A549 (cell line): ENCODE data around the gene SRGN. TPM values are rescaled to one million over a fixed set of nuclear protein-coding genes. Genes with fewer than 3 reads are reported as not detected.

ENCODE experiments used
- ATAC-seq, 2 experiments: fragments of 200-7000 bp in 1 of 2; fragments of >200 bp in 1 of 2; cut with Nextera tagmentation in 1 of 2; cut with Tn5 transposase in 1 of 2; 3 replicates each; pipeline versions ENCODE4 v1.8.0 to v1.9.1; 2018 to 2020; ENCODE audit warnings: mild to moderate bottlenecking in 1 of 2, moderate library complexity in 1 of 2
- CTCF ChIA-PET: fragments of 300-600 bp; sonication (Branson Sonifier 250); formaldehyde crosslinking; extraction: SDS; loops from one replicate; lab custom pipeline; 2021; ENCODE audit warnings: antibody characterized with exemption, inconsistent platforms; lab: Yijun Ruan, JAX
- POLR2A ChIA-PET: fragments of 350-600 bp; formaldehyde crosslinking; extraction: SDS; loops from one replicate; lab custom pipeline; 2021; ENCODE audit warnings: antibody characterized with exemption, inconsistent platforms; lab: Yijun Ruan, JAX
- DNase-seq, 2 experiments: peaks; one replicate each; pipeline versions ENCODE4 v3.0.0 to v3.0.0-alpha.2; 2011 to 2016; ENCODE audit warnings: low read depth in 1 of 2, low spot score in 1 of 2
- FAIRE-seq: peaks from 2 replicates; lab custom pipeline; 2011; peaks lifted over from hg19 to GRCh38; lab: Jason Lieb, UNC
- H3K27ac ChIP-seq, 2 experiments: fragments of >200 bp; sonication (Bioruptor Twin); formaldehyde crosslinking; 3 replicates each; pipeline ENCODE4 v1.5.1; 2016 to 2017
- H3K4me1 ChIP-seq: fragments of >200 bp; sonication (Bioruptor Twin); formaldehyde crosslinking; 3 replicates; pipeline ENCODE4 v1.6.1; 2016
- H3K4me2 ChIP-seq: fragments of >200 bp; sonication (Bioruptor Twin); formaldehyde crosslinking; 3 replicates; pipeline ENCODE4 v1.6.1; 2016
- H3K4me3 ChIP-seq: fragments of >200 bp; sonication (Bioruptor Twin); formaldehyde crosslinking; 3 replicates; pipeline ENCODE4 v1.5.1; 2016
- H3K9me3 ChIP-seq: fragments of >200 bp; sonication (Bioruptor Twin); formaldehyde crosslinking; 3 replicates; pipeline ENCODE4 v1.6.1; 2016
- BCL3 ChIP-seq: fragments of >200 bp; sonication (Bioruptor Twin); formaldehyde crosslinking; IDR thresholded peaks from 3 replicates; pipeline ENCODE4 v1.6.1; 2016
- CBX2 ChIP-seq: fragments of 200-600 bp; sonication (generic); IDR thresholded peaks from 2 replicates; pipeline ENCODE4 v1.6.1; 2016; ENCODE audit warnings: low read depth, mild to moderate bottlenecking, borderline replicate concordance
- CBX8 ChIP-seq: fragments of 200-600 bp; sonication (generic); IDR thresholded peaks from 2 replicates; pipeline ENCODE4 v1.6.1; 2016
- CHD2 ChIP-seq: fragments of 150-350 bp; IDR thresholded peaks from 2 replicates; pipeline ENCODE4 v1.6.1; 2014; ENCODE audit warnings: low read length; ENCODE audit not compliant: partially characterized antibody
- E2F6 ChIP-seq: IDR thresholded peaks from 2 replicates; pipeline ENCODE4 v1.6.1; 2012; ENCODE audit warnings: low read depth, borderline replicate concordance
- EHF ChIP-seq: fragments of 250-450 bp; sonication (Bioruptor Pico); IDR thresholded peaks from 2 replicates; pipeline ENCODE4 v1.5.0; 2020; ENCODE audit warnings: mild to moderate bottlenecking
- EP300 ChIP-seq, 2 experiments: fragments of >200 bp; sonication (Bioruptor Twin); formaldehyde crosslinking; IDR thresholded peaks; 2 replicates in 1 of 2; 3 replicates in 1 of 2; pipeline ENCODE4 v1.6.1; 2016 to 2017
- HEYL ChIP-seq: fragments of 250-450 bp; sonication (Bioruptor Pico); IDR thresholded peaks from 2 replicates; pipeline ENCODE4 v1.8.0; 2021; ENCODE audit warnings: mild to moderate bottlenecking, moderate library complexity
- HOXB13 ChIP-seq: fragments of 250-450 bp; sonication (Bioruptor Pico); IDR thresholded peaks from 2 replicates; pipeline ENCODE4 v1.5.0; 2020; ENCODE audit warnings: low read depth, mild to moderate bottlenecking, moderate library complexity
- HOXB5 ChIP-seq: fragments of 250-450 bp; sonication (Bioruptor Pico); IDR thresholded peaks from 2 replicates; pipeline ENCODE4 v1.5.0; 2020; ENCODE audit warnings: mild to moderate bottlenecking, moderate library complexity
- JUN ChIP-seq, 2 experiments: fragments of >200 bp; sonication (Bioruptor Twin); formaldehyde crosslinking; IDR thresholded peaks; 2 replicates in 1 of 2; 3 replicates in 1 of 2; pipeline ENCODE4 v1.6.1; 2016 to 2017
- MAZ ChIP-seq: fragments of 150-350 bp; IDR thresholded peaks from 2 replicates; pipeline ENCODE4 v1.6.1; 2014; ENCODE audit warnings: antibody characterized with exemption, low read depth, low read length, borderline replicate concordance
- MYC ChIP-seq: IDR thresholded peaks from 2 replicates; pipeline ENCODE4 v1.6.1; 2012; ENCODE audit warnings: mild to moderate bottlenecking, inconsistent platforms, low read length, improper control_type of control experiment, borderline replicate concordance
- NFE2L2 ChIP-seq: fragments of 150-350 bp; conservative IDR thresholded peaks from 2 replicates; pipeline ENCODE4 v1.6.1; 2014; ENCODE audit warnings: low read length
- POLR2AphosphoS2 ChIP-seq: conservative IDR thresholded peaks from 2 replicates; pipeline ENCODE4 v1.6.1; 2012; ENCODE audit warnings: low read length, improper control_type of control experiment, inconsistent platforms
- RAD21 ChIP-seq, 2 experiments: fragments of >200 bp in 1 of 2; sonication (Bioruptor Twin) in 1 of 2; formaldehyde crosslinking in 1 of 2; IDR thresholded peaks in 1 of 2; conservative IDR thresholded peaks in 1 of 2; 2 replicates in 1 of 2; 3 replicates in 1 of 2; pipeline ENCODE4 v1.6.1; 2012 to 2018; ENCODE audit warnings: inconsistent platforms in 1 of 2
- RARB ChIP-seq: fragments of 250-450 bp; sonication (Bioruptor Pico); IDR thresholded peaks from 2 replicates; pipeline ENCODE4 v1.8.0; 2021; ENCODE audit warnings: mild to moderate bottlenecking, moderate library complexity
- RFX5 ChIP-seq: fragments of 450-650 bp; IDR thresholded peaks from 2 replicates; pipeline ENCODE4 v1.7.1; 2014; ENCODE audit warnings: antibody characterized with exemption, mild to moderate bottlenecking, moderate library complexity
- RNF2 ChIP-seq: fragments of 200-600 bp; sonication (generic); IDR thresholded peaks from 2 replicates; pipeline ENCODE4 v1.6.1; 2016; ENCODE audit warnings: low read depth, mild to moderate bottlenecking, antibody characterized with exemption, moderate library complexity, borderline replicate concordance
- SMC3 ChIP-seq: fragments of >200 bp; sonication (Bioruptor Twin); formaldehyde crosslinking; IDR thresholded peaks from 3 replicates; pipeline ENCODE4 v1.6.1; 2018; ENCODE audit warnings: inconsistent platforms
- SREBF2 ChIP-seq: fragments of 450-650 bp; IDR thresholded peaks from 2 replicates; pipeline ENCODE4 v1.6.1; 2014; ENCODE audit warnings: mild to moderate bottlenecking, moderate library complexity
- TP53 ChIP-seq: fragments of 250-450 bp; sonication (Bioruptor Pico); IDR thresholded peaks from 2 replicates; pipeline ENCODE4 v1.5.0; 2021; ENCODE audit warnings: mild to moderate bottlenecking, moderate library complexity
- ZC3H11A ChIP-seq: fragments of 450-650 bp; IDR thresholded peaks from 2 replicates; pipeline ENCODE4 v1.6.1; 2014; ENCODE audit warnings: antibody characterized with exemption, mild to moderate bottlenecking
- ZSCAN20 ChIP-seq: fragments of 250-450 bp; sonication (Bioruptor Pico); IDR thresholded peaks from 2 replicates; pipeline ENCODE4 v1.8.0; 2022; ENCODE audit warnings: mild to moderate bottlenecking, moderate library complexity
- WGBS: methylation state at CpG from one replicate; pipeline ENCODE4 v1.1.6; 2017; ENCODE audit errors: missing lambda C conversion rate; 5-methylcytosine and 5-hydroxymethylcytosine counted together
- polyA plus RNA-seq, 4 experiments: library from polyadenylated mRNA; depleted of rRNA in 3 of 4; stranded (reverse); fragments of >200 nt; fragmentation: RNase III in 1 of 4; extraction: RNeasy Plus Mini Kit Qiagen cat#74134 plus additional on column Dnase treatment in 1 of 4; gene quantifications; 2 replicates in 3 of 4; 3 replicates in 1 of 4; pipeline ENCODE4 v1.2.3, GENCODE V29; 2011 to 2017
- TF ChIP-seq, protein P1 (sequence below): fragments of 250-450 bp; sonication (Bioruptor Pico); IDR thresholded peaks from 2 replicates; pipeline ENCODE4 v1.5.0; 2020; ENCODE audit warnings: low read depth, mild to moderate bottlenecking, moderate library complexity
- TF ChIP-seq, protein P2 (sequence below): fragments of 150-350 bp; IDR thresholded peaks from 2 replicates; pipeline ENCODE4 v1.6.1; 2014; ENCODE audit warnings: low read depth, mild to moderate bottlenecking, low read length

The SRGN gene
- polyA plus RNA-seq, 2 of the 4 experiments (the other 2 are of a cell fraction), result 51.9 to 88.7 TPM

GRCh38 chr10:69060127-69060798 is 27.6 kb upstream of the SRGN start:
- TF ChIP-seq ZC3H11A (peak; percentile 57), MAZ (no peak), CHD2 (no peak), ZSCAN20 (CRISPR knock-in tag) (no peak), BCL3 (no peak), EHF (CRISPR knock-in tag) (no peak), EP300 (IDR thresholded peaks at IDR 0.05) (no peak), CBX8 (no peak), CBX2 (no peak)
- peak overlapping the region; percentile 85 to 88; a peak in 5 of 6 replicates for H3K27ac ChIP-seq
- DNase-seq (no peak), FAIRE-seq (no peak), ATAC-seq (no peak)
- H3K4me2 ChIP-seq, result peak overlapping the region; percentile 76; the same call in 1 of the 3 replicates
- ChIA-PET CTCF (interaction anchor here (1.1 to 1.5 kb wide), 3 partner anchors 13 to 34 kb away, joined by 3 to 5 read pairs (median 4); no protein-coding TSS in a partner anchor), POLR2A (interaction anchor here (0.6 kb wide), 1 partner anchor 24 kb away, joined by 3 read pairs; no protein-coding TSS in a partner anchor)
- H3K9me3 ChIP-seq, result no peaks in the 10 kb centered on the region
- H3K4me1 ChIP-seq, result peaks cover 22% of the 10 kb centered on the region
- H3K4me3 ChIP-seq, result no peak overlapping the region
- WGBS, result 93% methylated on average over 8 of the region's 8 CpGs

GRCh38 chr10:69061305-69062161 is 26.4 kb upstream of the SRGN start:
- H3K27ac ChIP-seq, result peak overlapping the region; percentile 85 to 88
- 13% methylated on average over 20 of the region's 20 CpGs for WGBS
- POLR2A ChIA-PET, result interaction anchor here (0.7 kb wide), 1 partner anchor 26 kb away, joined by 3 read pairs; the partner anchor contains the start of gene SRGN
- CTCF ChIA-PET, result interaction anchor here (0.8 to 1.2 kb wide), 3 partner anchors 31 to 57 kb away, joined by 3 to 4 read pairs (median 3); no protein-coding TSS in a partner anchor
- no peak for FAIRE-seq
- peak; percentile 82 to 87 for ATAC-seq
- H3K4me1 ChIP-seq, result peaks cover 32% of the 10 kb centered on the region
- peak overlapping the region; percentile 76 for H3K4me2 ChIP-seq
- DNase-seq, result peak; percentile 69 to 84
- H3K4me3 ChIP-seq, result peak overlapping the region; percentile 15
- no peaks in the 10 kb centered on the region for H3K9me3 ChIP-seq
- TF ChIP-seq RFX5 (no peak), MYC (no peak), RAD21 (conservative IDR thresholded peaks at IDR 0.05 in 1 of 2, IDR thresholded peaks at IDR 0.05 in 1 of 2) (no peak; a peak in 1 of 5 replicates), HOXB13 (0 out of 2 replicates have a peak, but pooled peaks have one; percentile 25), SREBF2 (no peak), SMC3 (no peak), POLR2AphosphoS2 (no peak), RARB (no peak), BCL3 (0 out of 3 replicates have a peak, but pooled peaks have one; percentile 50), NFE2L2 (no peak), EP300 (IDR thresholded peaks at IDR 0.05) (peak in 1 of 2 experiments; percentile 66; a peak in 1 of 5 replicates), RNF2 (no peak), TP53 (no peak), E2F6 (peak; percentile 23; the same call in 1 of the 2 replicates), CBX2 (no peak), JUN (IDR thresholded peaks at IDR 0.05) (peak in 1 of 2 experiments; percentile 25; a peak in 1 of 5 replicates), HEYL (CRISPR knock-in tag) (no peak), ZC3H11A (no peak), HOXB5 (CRISPR knock-in tag) (no peak)
- TF ChIP-seq, protein P1, sequence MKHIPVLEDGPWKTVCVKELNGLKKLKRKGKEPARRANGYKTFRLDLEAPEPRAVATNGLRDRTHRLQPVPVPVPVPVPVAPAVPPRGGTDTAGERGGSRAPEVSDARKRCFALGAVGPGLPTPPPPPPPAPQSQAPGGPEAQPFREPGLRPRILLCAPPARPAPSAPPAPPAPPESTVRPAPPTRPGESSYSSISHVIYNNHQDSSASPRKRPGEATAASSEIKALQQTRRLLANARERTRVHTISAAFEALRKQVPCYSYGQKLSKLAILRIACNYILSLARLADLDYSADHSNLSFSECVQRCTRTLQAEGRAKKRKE (CRISPR knock-in tag), result no peak
- TF ChIP-seq, protein P2, sequence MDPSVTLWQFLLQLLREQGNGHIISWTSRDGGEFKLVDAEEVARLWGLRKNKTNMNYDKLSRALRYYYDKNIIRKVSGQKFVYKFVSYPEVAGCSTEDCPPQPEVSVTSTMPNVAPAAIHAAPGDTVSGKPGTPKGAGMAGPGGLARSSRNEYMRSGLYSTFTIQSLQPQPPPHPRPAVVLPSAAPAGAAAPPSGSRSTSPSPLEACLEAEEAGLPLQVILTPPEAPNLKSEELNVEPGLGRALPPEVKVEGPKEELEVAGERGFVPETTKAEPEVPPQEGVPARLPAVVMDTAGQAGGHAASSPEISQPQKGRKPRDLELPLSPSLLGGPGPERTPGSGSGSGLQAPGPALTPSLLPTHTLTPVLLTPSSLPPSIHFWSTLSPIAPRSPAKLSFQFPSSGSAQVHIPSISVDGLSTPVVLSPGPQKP, result no peak
